Ovary (tissue), 9 donors: ENCODE results near the gene PARM1. TPM values are rescaled to one million over a fixed set of nuclear protein-coding genes. Genes with fewer than 3 reads are reported as not detected.

ENCODE experiments used
- DNase-seq, 5 donors: peaks; one replicate each; pipeline ENCODE4 v3.0.0-alpha.2; 2019 to 2020
- H3K27ac ChIP-seq, 2 donors: fragments of 200-600 bp; one replicate each; pipeline versions ENCODE4 v1.5.1 to v1.8.0; 2019 to 2022
- H3K27me3 ChIP-seq: fragments of 200-600 bp; one replicate; pipeline ENCODE4 v1.8.0; 2022
- H3K36me3 ChIP-seq: fragments of 200-600 bp; sonication (generic); one replicate; pipeline ENCODE4 v1.5.1; 2019
- H3K4me1 ChIP-seq: one replicate; pipeline ENCODE4 v1.8.1; 2013; ENCODE audit warnings: mild to moderate bottlenecking, moderate library complexity; ENCODE audit not compliant: insufficient read depth
- H3K4me3 ChIP-seq: fragments of 200-600 bp; sonication (generic); one replicate; pipeline ENCODE4 v1.5.1; 2017
- H3K9me3 ChIP-seq, 2 donors: fragments of 200-600 bp in 1 of 2; sonication (generic) in 1 of 2; one replicate each; pipeline versions ENCODE4 v1.5.1 to v1.8.1; 2013 to 2019; ENCODE audit warnings: mild to moderate bottlenecking in 1 of 2, moderate library complexity in 1 of 2
- EP300 ChIP-seq: sonication (generic); formaldehyde crosslinking; IDR thresholded peaks from one replicate; pipeline ENCODE4 v1.6.1; 2017; ENCODE audit warnings: antibody characterized with exemption
- POLR2A ChIP-seq: fragments of 450-650 bp; IDR thresholded peaks from one replicate; pipeline ENCODE4 v1.6.1; 2017; ENCODE audit warnings: antibody characterized with exemption, mild to moderate bottlenecking, moderate library complexity
- WGBS, 3 donors: extraction: QIAGEN DNeasy Blood & Tissue Kit in 1 of 3; methylation state at CpG; one replicate each; pipeline versions ENCODE4 v1.1.5 to v1.1.7; 2013 to 2017; 5-methylcytosine and 5-hydroxymethylcytosine counted together
- intact Hi-C, 4 donors: fragments of 100-400 bp; cut with DNase I; formaldehyde crosslinking; loops; one replicate each; pipeline versions ENCODE4 v1.11.0 to v1.15.1; 2022 to 2023
- polyA plus RNA-seq, 2 donors: library from polyadenylated mRNA; stranded (reverse); fragments of 200-250 nt in 1 of 2; fragments of 350-450 nt in 1 of 2; fragmentation: Illumina TruSeq in 1 of 2; extraction: RNeasy Lipid Tissue Mini Kit (QIAGEN cat#74804) in 1 of 2; gene quantifications; one replicate each; pipeline ENCODE4 v1.2.3, GENCODE V29; 2013 to 2014
- total RNA-seq, 7 donors: library from RNA; depleted of rRNA in 2 of 7; stranded (reverse); fragments of >200 nt in 2 of 7; fragmentation: NEBNext Ultra II Directional in 3 of 7; extraction: Animal tissue kit (Norgen Biotek cat#: 25700) in 3 of 7; gene quantifications; one replicate each; pipeline versions ENCODE4 v1.1.0 to v1.2.4, GENCODE V29; 2016 to 2023
- TF ChIP-seq, protein P1 (sequence below), 3 donors: fragments of 450-650 bp in 2 of 3; fragments of 200-600 bp in 1 of 3; IDR thresholded peaks; one replicate each; pipeline versions ENCODE4 v1.5.1 to v1.8.0; 2016 to 2022; ENCODE audit warnings: antibody characterized with exemption in 3 of 3, mild to moderate bottlenecking in 1 of 3
- donor health status: DM: no; HTN: no; CAD: no; lungs with moderate emphysema.
- donor health status: DM: no; HTN: no; CAD: no.
- donor health status: Bipolar disorder and iron deficiency.
- donor health status: DM: yes; HTN: yes; CAD: no.
- donor health status: DM: no; HTN: no; CAD: no.
- donor health status: DM: yes; HTN: yes; CAD: no.

Gene PARM1
- total and polyA plus RNA-seq, 9 donors, result 1.9 to 90.1 (median 12.6) TPM

DNA sequence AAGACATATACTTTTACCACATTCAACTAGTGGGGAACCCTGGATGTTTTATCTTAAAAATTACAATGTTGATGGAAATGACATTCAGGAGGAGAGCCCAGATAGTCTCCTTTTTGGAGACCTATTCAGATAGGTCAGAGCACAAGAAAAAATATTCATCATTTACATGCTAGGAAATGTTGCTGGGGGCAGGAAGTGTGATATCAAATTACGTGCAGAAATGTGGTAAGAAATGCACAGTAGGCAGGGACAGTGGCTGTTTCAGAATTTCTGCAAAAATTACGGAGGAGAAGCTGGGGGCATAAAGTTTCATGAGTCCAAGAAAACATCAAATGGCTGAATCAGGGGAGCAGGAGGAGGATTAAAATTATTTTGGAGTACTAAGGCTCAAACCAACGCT lies 8.2 kb downstream of the PARM1 start:
- no peak overlapping the region for H3K4me3 ChIP-seq
- DNase-seq, result no peak
- no peak for TF ChIP-seq EP300
- TF ChIP-seq, protein P1, sequence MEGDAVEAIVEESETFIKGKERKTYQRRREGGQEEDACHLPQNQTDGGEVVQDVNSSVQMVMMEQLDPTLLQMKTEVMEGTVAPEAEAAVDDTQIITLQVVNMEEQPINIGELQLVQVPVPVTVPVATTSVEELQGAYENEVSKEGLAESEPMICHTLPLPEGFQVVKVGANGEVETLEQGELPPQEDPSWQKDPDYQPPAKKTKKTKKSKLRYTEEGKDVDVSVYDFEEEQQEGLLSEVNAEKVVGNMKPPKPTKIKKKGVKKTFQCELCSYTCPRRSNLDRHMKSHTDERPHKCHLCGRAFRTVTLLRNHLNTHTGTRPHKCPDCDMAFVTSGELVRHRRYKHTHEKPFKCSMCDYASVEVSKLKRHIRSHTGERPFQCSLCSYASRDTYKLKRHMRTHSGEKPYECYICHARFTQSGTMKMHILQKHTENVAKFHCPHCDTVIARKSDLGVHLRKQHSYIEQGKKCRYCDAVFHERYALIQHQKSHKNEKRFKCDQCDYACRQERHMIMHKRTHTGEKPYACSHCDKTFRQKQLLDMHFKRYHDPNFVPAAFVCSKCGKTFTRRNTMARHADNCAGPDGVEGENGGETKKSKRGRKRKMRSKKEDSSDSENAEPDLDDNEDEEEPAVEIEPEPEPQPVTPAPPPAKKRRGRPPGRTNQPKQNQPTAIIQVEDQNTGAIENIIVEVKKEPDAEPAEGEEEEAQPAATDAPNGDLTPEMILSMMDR (IDR thresholded peaks at IDR 0.05), result no peak
- no peaks in the 10 kb centered on the region for H3K27me3 ChIP-seq
- H3K9me3 ChIP-seq, result no peaks in the 10 kb centered on the region
- no peak overlapping the region for H3K27ac ChIP-seq
- 79 to 87% (median 83%) methylated on average over 3 of the region's 3 CpGs for WGBS, 3 donors
- H3K36me3 ChIP-seq, result no peaks in the 10 kb centered on the region
- no peaks in the 10 kb centered on the region for H3K4me1 ChIP-seq
- intact Hi-C loops, result no loop called here

DNA sequence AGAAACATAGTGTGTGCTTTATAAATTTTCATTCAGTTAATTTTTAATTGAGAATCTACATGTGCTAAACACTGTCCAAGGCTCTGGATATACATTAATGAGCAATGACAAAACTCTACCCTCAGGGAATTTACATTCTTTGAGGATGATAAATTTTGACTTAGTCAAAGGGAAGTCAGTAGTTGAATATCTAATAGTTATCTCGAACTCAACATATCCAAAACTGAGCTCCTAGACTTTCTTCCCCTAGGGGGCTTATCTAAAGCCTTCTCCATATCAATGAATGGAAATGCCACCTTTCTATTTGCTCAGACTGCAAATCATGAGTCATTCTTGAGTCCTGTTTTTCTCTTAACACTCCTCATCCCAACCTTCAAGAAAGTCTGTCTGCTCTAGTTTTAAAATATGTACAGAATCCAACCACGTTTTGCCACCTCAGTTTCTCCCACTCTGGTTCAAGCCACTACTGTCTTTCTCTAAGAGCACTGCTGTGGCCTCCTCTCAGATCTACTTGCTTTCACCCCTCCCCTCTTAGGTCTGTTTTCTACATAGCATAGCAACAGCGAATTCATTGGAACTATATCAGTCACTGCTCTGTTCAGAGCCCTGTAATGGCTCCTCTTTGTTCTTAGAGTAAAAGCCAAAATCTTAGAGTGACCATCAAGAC lies 9.5 kb downstream of the PARM1 start:
- intact Hi-C loops, result no loop called here
- DNase-seq, result no peak
- WGBS, 3 donors, result 87 to 91% (median 88%) methylated on average over 3 of the region's 3 CpGs
- no peak overlapping the region for H3K4me3 ChIP-seq
- H3K4me1 ChIP-seq, result no peaks in the 10 kb centered on the region
- no peaks in the 10 kb centered on the region for H3K36me3 ChIP-seq
- H3K27me3 ChIP-seq, result no peaks in the 10 kb centered on the region
- no peak overlapping the region for H3K27ac ChIP-seq
- no peaks in the 10 kb centered on the region for H3K9me3 ChIP-seq
- TF ChIP-seq POLR2A (no peak), EP300 (no peak)
- TF ChIP-seq, protein P1 (IDR thresholded peaks at IDR 0.05), result no peak

DNA sequence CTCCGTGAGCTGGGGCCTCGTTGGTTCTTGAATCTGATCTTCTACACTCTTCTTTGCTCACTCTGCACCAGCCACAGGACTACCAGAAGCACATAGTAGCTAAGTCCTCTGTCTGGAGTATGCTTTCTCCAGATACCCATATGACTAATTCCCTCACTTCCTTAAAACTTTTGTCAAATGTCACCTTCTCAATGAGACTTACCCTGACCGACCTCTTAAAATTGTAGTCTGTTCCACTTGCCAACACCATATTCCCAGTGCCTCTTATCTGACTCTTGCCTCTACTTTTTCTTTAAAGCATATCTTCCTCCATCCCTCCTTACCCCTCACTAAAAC lies 10.0 kb downstream of the PARM1 start:
- Histone ChIP-seq H3K27me3 (no peaks in the 10 kb centered on the region), H3K27ac (no peak overlapping the region), H3K4me3 (no peak overlapping the region), H3K36me3 (no peaks in the 10 kb centered on the region), H3K4me1 (no peaks in the 10 kb centered on the region), H3K9me3 (no peaks in the 10 kb centered on the region)
- no peak for DNase-seq
- intact Hi-C loops, result no loop called here
- 91 to 100% (median 93%) methylated on average over 3 of the region's 3 CpGs for WGBS, 3 donors
- TF ChIP-seq, protein P1 (IDR thresholded peaks at IDR 0.05), result no peak
- no peak for TF ChIP-seq POLR2A
- TF ChIP-seq EP300, result no peak

DNA sequence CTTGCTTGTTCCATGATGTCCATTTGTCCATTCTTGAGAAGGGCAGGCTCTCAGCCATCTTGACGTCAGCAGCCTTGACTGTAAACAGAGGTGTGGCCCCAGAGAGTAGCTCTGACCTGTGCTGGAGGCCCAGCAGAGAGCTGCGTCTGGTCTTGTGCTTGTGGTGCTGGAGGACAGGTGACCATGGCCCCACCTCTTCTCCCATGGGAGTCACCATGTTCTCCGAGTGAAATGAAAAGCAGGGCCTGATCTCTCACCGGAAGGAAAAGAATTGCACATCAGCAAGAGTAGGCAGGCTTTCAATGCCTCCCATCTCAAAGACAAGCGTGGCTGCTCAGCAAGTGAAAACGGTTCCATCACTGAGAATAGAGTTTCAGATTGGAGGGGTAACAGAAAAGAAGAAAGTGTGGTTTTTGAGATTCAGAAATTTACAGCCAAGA lies 11.5 kb downstream of the PARM1 start:
- no peak for DNase-seq
- Histone ChIP-seq H3K27me3 (no peaks in the 10 kb centered on the region), H3K36me3 (no peaks in the 10 kb centered on the region), H3K4me1 (no peaks in the 10 kb centered on the region), H3K4me3 (no peak overlapping the region), H3K9me3 (no peaks in the 10 kb centered on the region), H3K27ac (no peak overlapping the region)
- no peak for TF ChIP-seq EP300
- TF ChIP-seq, protein P1 (IDR thresholded peaks at IDR 0.05), result no peak
- TF ChIP-seq POLR2A, result no peak
- 79 to 90% (median 82%) methylated on average over 6 of the region's 6 CpGs for WGBS, 3 donors
- intact Hi-C loops, result no loop called here
